ENCODE data around the gene ZFPM1. TPM values are rescaled to one million over a fixed set of nuclear protein-coding genes. Genes with fewer than 3 reads are reported as not detected.

Gene ZFPM1
- polyA plus RNA-seq, 1 experiment = 0.20 TPM

DNA sequence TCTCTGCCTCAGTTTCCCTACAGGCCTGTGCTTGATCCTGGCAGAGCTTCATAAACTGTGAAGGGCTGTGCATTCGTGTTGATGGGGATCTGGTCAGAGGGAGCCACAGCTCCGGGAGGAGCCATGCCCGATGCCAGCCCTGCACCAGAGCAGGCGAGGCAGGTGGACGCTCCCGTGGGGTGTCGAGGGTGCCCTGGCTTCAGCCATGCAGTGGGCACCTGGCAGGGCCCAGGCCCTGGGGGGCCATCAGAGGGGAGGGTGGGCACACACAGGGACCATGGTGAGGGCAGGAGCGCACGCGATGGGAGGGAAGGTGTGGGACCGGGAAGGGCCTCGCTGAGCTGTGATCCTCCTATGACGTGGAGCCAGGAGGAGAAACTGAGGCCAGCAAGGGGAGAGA is 22.0 kb downstream of the ZFPM1 start:
- Histone ChIP-seq H3K4me3 (ENCODE audit: low read depth, low read length) (no peak overlapping the region), H3K27ac (ENCODE audit: low read depth, low read length) (no peak overlapping the region), H3K9me3 (ENCODE audit: control insufficient read depth, insufficient read depth, low read length) (no peaks in the 10 kb centered on the region), H3K27me3 (ENCODE audit: control insufficient read depth, insufficient read depth, low read length) (no peaks in the 10 kb centered on the region)
- ChIA-PET CTCF (no interaction called here), POLR2A (no interaction called here)
- TF ChIP-seq, protein P1, sequence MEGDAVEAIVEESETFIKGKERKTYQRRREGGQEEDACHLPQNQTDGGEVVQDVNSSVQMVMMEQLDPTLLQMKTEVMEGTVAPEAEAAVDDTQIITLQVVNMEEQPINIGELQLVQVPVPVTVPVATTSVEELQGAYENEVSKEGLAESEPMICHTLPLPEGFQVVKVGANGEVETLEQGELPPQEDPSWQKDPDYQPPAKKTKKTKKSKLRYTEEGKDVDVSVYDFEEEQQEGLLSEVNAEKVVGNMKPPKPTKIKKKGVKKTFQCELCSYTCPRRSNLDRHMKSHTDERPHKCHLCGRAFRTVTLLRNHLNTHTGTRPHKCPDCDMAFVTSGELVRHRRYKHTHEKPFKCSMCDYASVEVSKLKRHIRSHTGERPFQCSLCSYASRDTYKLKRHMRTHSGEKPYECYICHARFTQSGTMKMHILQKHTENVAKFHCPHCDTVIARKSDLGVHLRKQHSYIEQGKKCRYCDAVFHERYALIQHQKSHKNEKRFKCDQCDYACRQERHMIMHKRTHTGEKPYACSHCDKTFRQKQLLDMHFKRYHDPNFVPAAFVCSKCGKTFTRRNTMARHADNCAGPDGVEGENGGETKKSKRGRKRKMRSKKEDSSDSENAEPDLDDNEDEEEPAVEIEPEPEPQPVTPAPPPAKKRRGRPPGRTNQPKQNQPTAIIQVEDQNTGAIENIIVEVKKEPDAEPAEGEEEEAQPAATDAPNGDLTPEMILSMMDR (IDR thresholded peaks at IDR 0.05; ENCODE audit: low read depth, low read length) = no peak
- no peak for DNase-seq (ENCODE audit: low read depth, low spot score)

DNA sequence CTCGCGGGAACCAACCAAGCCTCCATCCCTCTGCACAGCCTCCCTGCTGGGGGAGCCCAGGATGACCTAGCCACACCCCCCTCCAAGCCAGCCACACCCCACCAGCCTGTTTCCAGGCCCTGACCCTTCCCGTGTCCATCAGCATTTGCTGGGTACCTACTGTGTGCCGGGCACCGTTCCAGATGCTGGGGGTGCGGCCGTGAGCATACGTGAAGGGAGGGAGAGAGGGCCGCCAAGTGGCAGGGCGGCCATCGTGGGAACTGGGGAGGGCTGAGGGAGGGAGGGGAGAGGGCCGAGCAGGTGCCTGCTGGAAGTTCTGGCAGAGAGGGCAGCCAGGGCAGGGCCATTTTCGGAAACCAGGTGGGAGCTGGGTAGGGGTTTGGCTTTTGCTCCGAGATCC is 23.1 kb downstream of the ZFPM1 start:
- Histone ChIP-seq H3K27ac (ENCODE audit: low read depth, low read length) (no peak overlapping the region), H3K4me3 (ENCODE audit: low read depth, low read length) (no peak overlapping the region), H3K9me3 (ENCODE audit: control insufficient read depth, insufficient read depth, low read length) (no peaks in the 10 kb centered on the region), H3K27me3 (ENCODE audit: control insufficient read depth, insufficient read depth, low read length) (no peaks in the 10 kb centered on the region)
- DNase-seq (ENCODE audit: low read depth, low spot score) = no peak
- CTCF ChIA-PET = no interaction called here
- TF ChIP-seq, protein P1 (IDR thresholded peaks at IDR 0.05; ENCODE audit: low read depth, low read length) = no peak
- POLR2A ChIA-PET = no interaction called here

DNA sequence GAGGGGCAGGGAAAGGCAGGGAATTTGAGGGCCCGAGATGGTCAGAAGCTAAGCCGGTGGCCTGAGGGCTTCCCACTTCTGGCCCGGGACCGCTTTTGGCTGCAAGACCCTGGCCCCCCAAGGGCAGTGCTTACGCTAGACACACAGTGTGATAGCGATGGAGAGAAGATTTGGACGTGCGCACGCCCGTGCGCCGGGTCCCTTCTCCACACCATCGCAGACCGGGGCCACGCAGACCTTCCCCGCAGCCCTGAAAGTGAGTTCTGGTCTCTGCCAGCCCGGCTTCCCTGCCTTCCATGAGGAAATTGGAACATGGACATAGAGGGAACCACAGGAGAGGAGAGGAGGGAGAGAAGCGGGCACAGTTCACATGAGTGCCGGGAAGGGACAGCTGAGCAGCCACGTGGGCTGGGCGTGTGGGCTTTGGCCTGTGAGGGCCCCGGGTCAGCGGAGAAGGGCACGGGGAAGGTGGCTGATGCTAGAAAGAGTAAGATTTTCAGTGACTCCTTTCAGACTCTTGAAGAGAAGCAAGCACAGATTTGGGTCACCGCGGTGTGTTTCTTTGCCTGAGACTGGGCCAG is 23.8 kb downstream of the ZFPM1 start:
- TF ChIP-seq, protein P1 (IDR thresholded peaks at IDR 0.05; ENCODE audit: low read depth, low read length) = no peak
- Histone ChIP-seq H3K4me3 (ENCODE audit: low read depth, low read length) (no peak overlapping the region), H3K27ac (ENCODE audit: low read depth, low read length) (no peak overlapping the region), H3K9me3 (ENCODE audit: control insufficient read depth, insufficient read depth, low read length) (no peaks in the 10 kb centered on the region), H3K27me3 (ENCODE audit: control insufficient read depth, insufficient read depth, low read length) (no peaks in the 10 kb centered on the region)
- no peak for DNase-seq (ENCODE audit: low read depth, low spot score)
- ChIA-PET CTCF (no interaction called here), POLR2A (no interaction called here)

DNA sequence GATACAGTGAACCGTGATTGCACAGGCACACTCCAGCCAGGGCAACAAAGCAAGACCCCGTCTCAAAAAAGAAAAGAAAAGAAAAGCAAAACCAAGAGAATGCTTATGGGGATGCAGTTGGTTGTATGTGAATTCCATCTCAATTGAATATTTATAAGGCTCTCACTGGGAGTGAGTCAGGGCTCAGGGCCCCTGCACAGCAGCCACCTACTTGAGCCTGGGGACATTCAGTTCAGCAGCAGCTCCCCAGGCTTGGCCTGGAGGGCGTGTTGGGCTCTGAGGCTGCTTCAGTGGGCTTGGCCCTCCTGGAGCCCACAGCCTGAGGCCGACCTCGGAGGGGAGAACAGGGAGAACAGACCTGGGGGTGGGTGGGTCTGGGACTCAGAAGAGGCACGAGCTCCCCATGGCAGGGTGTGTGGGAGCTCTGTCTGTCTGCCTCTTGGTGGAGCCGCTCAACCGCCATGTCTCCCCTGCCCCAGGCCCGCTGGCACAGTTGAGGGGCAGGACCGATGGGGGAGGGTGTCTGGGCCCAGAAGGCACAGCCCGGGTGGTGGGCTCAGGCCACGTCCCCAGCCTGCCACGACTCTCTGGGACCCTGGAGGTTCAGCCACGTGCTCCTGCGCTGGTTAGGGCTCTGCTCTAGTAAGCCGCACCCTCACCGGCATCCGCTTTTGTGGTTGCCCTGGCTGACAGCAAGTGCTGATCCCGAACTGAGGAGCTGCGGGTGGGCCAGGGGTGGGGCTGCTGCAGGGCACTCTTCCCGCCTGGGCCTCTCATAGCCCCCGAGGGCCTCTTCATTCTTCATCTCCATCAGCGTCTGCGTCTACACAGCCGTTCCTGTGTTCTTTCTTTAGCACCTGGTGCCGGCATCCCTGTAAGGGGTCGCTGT is 24.8 kb downstream of the ZFPM1 start:
- Histone ChIP-seq H3K9me3 (ENCODE audit: control insufficient read depth, insufficient read depth, low read length) (no peaks in the 10 kb centered on the region), H3K4me3 (ENCODE audit: low read depth, low read length) (no peak overlapping the region), H3K27ac (ENCODE audit: low read depth, low read length) (no peak overlapping the region), H3K27me3 (ENCODE audit: control insufficient read depth, insufficient read depth, low read length) (no peaks in the 10 kb centered on the region)
- ChIA-PET CTCF (no interaction called here), POLR2A (no interaction called here)
- no peak for DNase-seq (ENCODE audit: low read depth, low spot score)
- TF ChIP-seq, protein P1 (IDR thresholded peaks at IDR 0.05; ENCODE audit: low read depth, low read length) = no peak

Data from AG04450 (cell line).